NCI-H2171 treated with DMSO at 0.1 percent for 48 hours (cell line): ENCODE results near the gene KCNMB3.
"Not testable (repeated sequence)": the region's sequence is repeated elsewhere in the genome, so short reads cannot be mapped to it uniquely, and the experiment has no call there.

Experiments
- DNase-seq: peaks from one replicate; lab custom pipeline; 2025; lab: John Stamatoyannopoulos, UW

KCNMB3 gene

GRCh38 chr3:179250803-179251476 is at the start of gene KCNMB3:
Gene KCNMB3, minus strand, starts transcription at chr3:179251114. Its CDS starts 124 bp downstream, at chr3:179250990.
- DNase-seq, result no peak

- no peak for DNase-seq
These were observed 49.2 kb upstream of the KCNMB3 start for GRCh38 chr3:179299999-179300613.

- DNase-seq, result no peak
These were observed 48.4 kb upstream of the KCNMB3 start for GRCh38 chr3:179299316-179299715.

GRCh38 chr3:179297971-179298725 is 47.2 kb upstream of the KCNMB3 start:
- DNase-seq, result peak; percentile 33

- no peak for DNase-seq
These were observed 41.5 kb upstream of the KCNMB3 start for GRCh38 chr3:179292450-179292849.

- no peak for DNase-seq
These were observed 38.4 kb upstream of the KCNMB3 start for GRCh38 chr3:179289295-179289694.

GRCh38 chr3:179288845-179289244 is 37.9 kb upstream of the KCNMB3 start:
- no peak for DNase-seq

- DNase-seq, result no peak
These were observed 35.4 kb upstream of the KCNMB3 start for GRCh38 chr3:179286331-179286730.

- no peak for DNase-seq
These were observed 30.9 kb upstream of the KCNMB3 start for GRCh38 chr3:179281825-179282224.

GRCh38 chr3:179279837-179280236 is 28.9 kb upstream of the KCNMB3 start:
- no peak for DNase-seq

- no peak for DNase-seq
These were observed 28.2 kb upstream of the KCNMB3 start for GRCh38 chr3:179278932-179279693.

- DNase-seq, result no peak
These were observed 27.2 kb upstream of the KCNMB3 start for GRCh38 chr3:179278151-179278550.

- DNase-seq, result no peak
These were observed 25.8 kb upstream of the KCNMB3 start for GRCh38 chr3:179276743-179277142.

- DNase-seq, result no peak
These were observed 25.1 kb upstream of the KCNMB3 start for GRCh38 chr3:179276001-179276400.

GRCh38 chr3:179274434-179274833 is 23.5 kb upstream of the KCNMB3 start:
- DNase-seq, result not testable (repeated sequence)

GRCh38 chr3:179272385-179272784 is 21.5 kb upstream of the KCNMB3 start:
- peak; percentile 20 for DNase-seq

GRCh38 chr3:179269152-179269707 is 18.3 kb upstream of the KCNMB3 start:
- DNase-seq, result no peak

GRCh38 chr3:179268400-179269051 is 17.6 kb upstream of the KCNMB3 start:
- DNase-seq, result no peak

GRCh38 chr3:179266701-179267211 is 15.8 kb upstream of the KCNMB3 start:
- DNase-seq, result peak; percentile 19

GRCh38 chr3:179265875-179266274 is 15.0 kb upstream of the KCNMB3 start:
- DNase-seq, result no peak

- DNase-seq, result no peak
These were observed 14.2 kb upstream of the KCNMB3 start for GRCh38 chr3:179265092-179265491.
